ENCODE results near the gene SARNP.

GRCh38 chr12:55828357-55828756 is 10.8 kb upstream of the SARNP start:
- TF ChIP-seq MEF2A (IDR thresholded peaks at IDR 0.05; ENCODE audit: borderline replicate concordance, low read depth) = no peak
- TF ChIP-seq, protein P1, sequence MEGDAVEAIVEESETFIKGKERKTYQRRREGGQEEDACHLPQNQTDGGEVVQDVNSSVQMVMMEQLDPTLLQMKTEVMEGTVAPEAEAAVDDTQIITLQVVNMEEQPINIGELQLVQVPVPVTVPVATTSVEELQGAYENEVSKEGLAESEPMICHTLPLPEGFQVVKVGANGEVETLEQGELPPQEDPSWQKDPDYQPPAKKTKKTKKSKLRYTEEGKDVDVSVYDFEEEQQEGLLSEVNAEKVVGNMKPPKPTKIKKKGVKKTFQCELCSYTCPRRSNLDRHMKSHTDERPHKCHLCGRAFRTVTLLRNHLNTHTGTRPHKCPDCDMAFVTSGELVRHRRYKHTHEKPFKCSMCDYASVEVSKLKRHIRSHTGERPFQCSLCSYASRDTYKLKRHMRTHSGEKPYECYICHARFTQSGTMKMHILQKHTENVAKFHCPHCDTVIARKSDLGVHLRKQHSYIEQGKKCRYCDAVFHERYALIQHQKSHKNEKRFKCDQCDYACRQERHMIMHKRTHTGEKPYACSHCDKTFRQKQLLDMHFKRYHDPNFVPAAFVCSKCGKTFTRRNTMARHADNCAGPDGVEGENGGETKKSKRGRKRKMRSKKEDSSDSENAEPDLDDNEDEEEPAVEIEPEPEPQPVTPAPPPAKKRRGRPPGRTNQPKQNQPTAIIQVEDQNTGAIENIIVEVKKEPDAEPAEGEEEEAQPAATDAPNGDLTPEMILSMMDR (IDR thresholded peaks at IDR 0.05) = no peak
- TF ChIP-seq NFIC (IDR thresholded peaks at IDR 0.05; ENCODE audit: borderline replicate concordance) = no peak
- no peak for TF ChIP-seq EP300 (IDR thresholded peaks at IDR 0.05; ENCODE audit: borderline replicate concordance in 1 of 2, low read depth in 1 of 2, low read length in 1 of 2)
- TF ChIP-seq RCOR1 (IDR thresholded peaks at IDR 0.05; ENCODE audit: low read length) = no peak
- TF ChIP-seq SMC3 (IDR thresholded peaks at IDR 0.05; ENCODE audit: low read depth, low read length) = no peak

Measured in SK-N-SH (cell line).